ACC112 (cell line): ENCODE data around the gene RIMBP2.

Experiments used
- H2AFZ ChIP-seq: fragments of 200-600 bp; sonication (generic); one replicate; pipeline ENCODE4 v1.6.0; 2017; ENCODE audit warnings: antibody characterized with exemption, low read length; ENCODE audit not compliant: unreplicated experiment
- H3K27ac ChIP-seq: fragments of 200-600 bp; sonication (generic); 2 replicates; pipeline ENCODE4 v1.5.1; 2014; ENCODE audit warnings: low read depth, mild to moderate bottlenecking, antibody characterized with exemption, low read length, moderate library complexity
- H3K27me3 ChIP-seq: fragments of 200-600 bp; sonication (generic); 2 replicates; pipeline ENCODE4 v1.6.1; 2014; ENCODE audit warnings: mild to moderate bottlenecking, antibody characterized with exemption, low read length, moderate library complexity, mixed read lengths; ENCODE audit not compliant: insufficient read depth
- H3K36me3 ChIP-seq: fragments of 200-600 bp; sonication (generic); 2 replicates; pipeline ENCODE4 v1.6.1; 2016; ENCODE audit warnings: mild to moderate bottlenecking, antibody characterized with exemption, low read length, moderate library complexity, mixed read lengths; ENCODE audit not compliant: insufficient read depth
- H3K4me1 ChIP-seq: fragments of 200-600 bp; sonication (generic); one replicate; pipeline ENCODE4 v1.6.1; 2016; ENCODE audit warnings: low read length, mixed read lengths; ENCODE audit not compliant: insufficient read depth, unreplicated experiment, control insufficient read depth
- H3K4me3 ChIP-seq: fragments of 200-600 bp; sonication (generic); 2 replicates; pipeline ENCODE4 v1.5.1; 2014; ENCODE audit warnings: mild to moderate bottlenecking, low read depth, low read length
- H3K79me2 ChIP-seq: fragments of 200-600 bp; sonication (generic); one replicate; pipeline ENCODE4 v1.6.0; 2016; ENCODE audit warnings: low read length; ENCODE audit not compliant: control insufficient read depth, unreplicated experiment, insufficient read depth

RIMBP2 gene

DNA sequence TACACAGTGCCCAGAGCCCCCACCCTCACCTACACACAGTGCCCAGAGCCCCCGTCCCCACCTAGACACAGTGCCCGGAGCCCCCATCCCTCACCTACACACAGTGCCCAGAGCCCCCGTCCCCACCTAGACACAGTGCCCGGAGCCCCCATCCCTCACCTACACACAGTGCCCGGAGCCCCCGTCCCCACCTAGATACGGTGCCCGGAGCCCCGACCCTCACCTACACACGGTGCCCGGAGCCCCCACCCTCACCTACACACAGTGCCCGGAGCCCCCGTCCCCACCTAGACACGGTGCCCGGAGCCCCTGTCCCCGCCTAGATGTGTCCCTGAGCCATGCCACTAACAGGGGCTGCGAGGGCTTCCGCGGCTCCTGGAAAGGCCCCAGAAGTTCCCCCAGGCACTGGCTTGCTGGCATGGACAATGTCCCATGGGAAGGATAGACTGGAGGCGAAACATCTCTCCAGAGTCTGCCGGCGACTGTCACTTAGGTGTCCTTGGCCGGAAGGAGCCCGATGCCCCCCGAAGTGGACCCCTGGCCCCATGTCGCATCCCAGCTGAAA lies 232.4 kb downstream of the RIMBP2 start:
- no peaks in the 10 kb centered on the region for H3K36me3 ChIP-seq
- H3K79me2 ChIP-seq, result no peaks in the 10 kb centered on the region
- no peaks in the 10 kb centered on the region for H3K27me3 ChIP-seq
- no peak overlapping the region for H3K27ac ChIP-seq
- H2AFZ ChIP-seq, result no peak overlapping the region
- no peak overlapping the region for H3K4me3 ChIP-seq
- H3K4me1 ChIP-seq, result no peaks in the 10 kb centered on the region

DNA sequence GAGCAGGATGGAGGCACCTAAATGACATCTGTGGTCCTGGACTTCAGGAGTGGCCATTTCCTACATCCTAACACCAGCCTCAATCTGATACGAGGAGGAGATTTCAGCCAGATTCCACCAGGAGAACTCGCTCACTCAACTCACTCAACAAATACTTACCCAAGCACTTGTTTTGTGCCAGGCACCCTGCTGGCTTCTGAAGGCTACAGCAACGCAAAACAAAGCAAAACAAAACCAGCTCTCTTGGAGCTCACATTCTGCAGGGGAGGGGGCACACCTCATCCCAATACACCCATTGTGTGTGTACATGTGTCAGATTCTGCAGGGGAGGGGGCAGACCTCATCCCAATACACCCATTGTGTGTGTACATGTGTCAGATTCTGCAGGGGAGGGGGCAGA lies 233.7 kb downstream of the RIMBP2 start:
- Histone ChIP-seq H3K27ac (no peak overlapping the region), H3K36me3 (no peaks in the 10 kb centered on the region), H3K4me1 (no peaks in the 10 kb centered on the region)

DNA sequence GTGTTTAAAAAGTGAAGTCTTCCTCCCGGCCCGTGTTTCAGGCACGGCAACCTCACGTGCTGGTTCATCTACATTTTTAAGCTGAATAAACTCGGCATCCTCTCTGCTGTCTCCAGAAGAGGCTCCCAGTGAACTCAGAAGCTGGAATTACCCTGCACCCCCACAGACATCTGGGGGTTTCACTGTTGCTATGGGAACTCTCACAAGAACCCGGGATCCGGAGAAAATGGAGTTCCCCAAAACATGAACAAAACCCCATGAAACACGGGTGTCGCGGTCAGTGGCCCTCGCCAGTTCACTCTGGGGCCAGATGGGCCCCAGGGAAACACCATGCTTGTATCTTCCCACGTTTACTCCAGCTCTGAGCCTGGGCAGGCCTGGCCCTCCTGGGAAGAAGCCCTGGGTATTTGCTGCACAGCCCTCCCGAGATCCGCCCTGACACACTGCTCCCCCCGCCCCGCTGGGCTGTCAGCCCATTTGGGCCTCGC lies 234.7 kb downstream of the RIMBP2 start:
- H3K4me1 ChIP-seq, result no peaks in the 10 kb centered on the region
- no peak overlapping the region for H3K4me3 ChIP-seq
- H3K79me2 ChIP-seq, result no peaks in the 10 kb centered on the region
- no peaks in the 10 kb centered on the region for H3K27me3 ChIP-seq
- no peaks in the 10 kb centered on the region for H3K36me3 ChIP-seq
- no peak overlapping the region for H2AFZ ChIP-seq
- H3K27ac ChIP-seq, result no peak overlapping the region

More for the DNA sequence above, 233.7 kb downstream of the RIMBP2 start:
- Histone ChIP-seq H3K79me2 (no peaks in the 10 kb centered on the region), H2AFZ (no peak overlapping the region), H3K4me3 (no peak overlapping the region), H3K27me3 (no peaks in the 10 kb centered on the region)

DNA sequence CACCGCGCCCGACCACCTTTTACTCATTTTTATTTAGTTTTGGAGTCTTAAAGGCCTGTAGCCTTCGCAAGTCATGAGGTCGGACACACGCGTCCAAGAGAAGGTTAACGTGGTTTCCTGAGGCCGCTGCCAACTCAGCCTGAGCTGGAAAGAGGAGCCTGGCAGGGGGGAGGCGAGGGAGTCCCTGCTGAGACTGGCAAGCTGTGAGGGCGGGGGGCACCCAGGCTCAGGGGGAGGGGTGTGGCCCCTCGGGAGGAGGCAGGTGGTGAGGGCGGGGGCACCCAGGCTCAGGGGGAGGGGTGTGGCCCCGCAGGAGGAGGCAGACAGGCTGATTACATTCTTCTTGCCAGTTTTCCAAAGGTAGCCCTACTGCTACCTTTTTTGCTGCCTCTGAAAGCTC lies 235.2 kb downstream of the RIMBP2 start:
- Histone ChIP-seq H3K27me3 (no peaks in the 10 kb centered on the region), H3K27ac (no peak overlapping the region), H2AFZ (no peak overlapping the region), H3K4me3 (no peak overlapping the region), H3K4me1 (no peaks in the 10 kb centered on the region), H3K79me2 (no peaks in the 10 kb centered on the region), H3K36me3 (no peaks in the 10 kb centered on the region)

DNA sequence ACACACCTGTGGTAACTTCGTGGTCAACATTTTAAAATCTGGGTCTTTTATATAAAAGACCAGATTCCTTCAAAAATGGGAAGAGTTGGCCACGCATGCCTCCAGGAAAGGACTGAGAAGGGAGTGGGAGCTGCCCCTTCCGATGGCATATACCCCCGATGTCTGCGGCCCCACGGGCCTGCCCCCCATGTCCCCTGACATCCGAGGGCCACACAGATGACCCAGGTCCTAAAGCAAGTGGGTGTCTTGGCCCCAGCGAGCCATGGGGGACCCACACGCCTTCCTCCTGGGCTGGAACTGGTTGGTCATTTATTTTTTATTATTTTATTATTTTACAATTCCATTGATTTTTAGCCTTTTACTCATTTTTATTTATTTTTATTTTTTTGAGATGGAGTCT lies 235.9 kb downstream of the RIMBP2 start:
- Histone ChIP-seq H2AFZ (no peak overlapping the region), H3K27me3 (no peaks in the 10 kb centered on the region), H3K4me1 (no peaks in the 10 kb centered on the region), H3K79me2 (no peaks in the 10 kb centered on the region), H3K36me3 (no peaks in the 10 kb centered on the region), H3K27ac (no peak overlapping the region), H3K4me3 (no peak overlapping the region)

DNA sequence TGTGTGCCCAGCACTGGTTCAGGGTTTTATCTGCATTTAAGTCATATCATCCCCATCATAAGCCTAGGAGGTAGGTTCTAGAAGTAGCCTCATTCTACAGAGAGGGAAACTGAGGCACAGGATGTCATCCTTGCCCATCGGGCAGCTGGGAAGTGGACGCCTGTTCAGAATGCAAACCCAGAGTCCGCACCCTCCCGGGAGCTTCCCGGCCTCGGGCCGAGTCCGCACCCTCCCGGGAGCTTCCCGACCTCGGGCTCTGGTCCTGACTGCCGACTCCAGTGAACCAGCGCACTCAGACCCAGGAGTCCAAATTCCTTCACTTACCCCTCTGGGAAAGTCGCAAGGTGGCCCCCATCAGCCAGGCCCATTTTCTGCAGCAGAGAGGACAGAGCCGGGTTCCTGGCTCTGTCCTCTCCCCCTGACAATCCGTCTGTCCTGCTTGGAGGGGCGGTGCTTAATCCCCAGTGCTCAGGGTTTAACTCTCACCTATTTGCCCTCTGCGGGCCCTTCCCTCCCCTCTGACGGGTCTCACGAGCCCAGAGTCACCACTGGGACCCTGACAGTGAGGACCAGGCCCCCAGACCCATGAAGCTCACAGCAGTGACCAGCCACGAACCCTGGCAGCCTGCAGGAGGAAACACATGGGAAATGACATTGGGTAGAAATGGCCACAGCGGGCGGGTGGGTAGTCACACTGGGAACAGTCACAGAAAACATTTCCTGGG lies 236.5 kb downstream of the RIMBP2 start:
- no peaks in the 10 kb centered on the region for H3K4me1 ChIP-seq
- H3K36me3 ChIP-seq, result no peaks in the 10 kb centered on the region
- no peak overlapping the region for H3K27ac ChIP-seq
- H3K79me2 ChIP-seq, result no peaks in the 10 kb centered on the region
- H2AFZ ChIP-seq, result no peak overlapping the region
- H3K4me3 ChIP-seq, result no peak overlapping the region
- no peaks in the 10 kb centered on the region for H3K27me3 ChIP-seq

DNA sequence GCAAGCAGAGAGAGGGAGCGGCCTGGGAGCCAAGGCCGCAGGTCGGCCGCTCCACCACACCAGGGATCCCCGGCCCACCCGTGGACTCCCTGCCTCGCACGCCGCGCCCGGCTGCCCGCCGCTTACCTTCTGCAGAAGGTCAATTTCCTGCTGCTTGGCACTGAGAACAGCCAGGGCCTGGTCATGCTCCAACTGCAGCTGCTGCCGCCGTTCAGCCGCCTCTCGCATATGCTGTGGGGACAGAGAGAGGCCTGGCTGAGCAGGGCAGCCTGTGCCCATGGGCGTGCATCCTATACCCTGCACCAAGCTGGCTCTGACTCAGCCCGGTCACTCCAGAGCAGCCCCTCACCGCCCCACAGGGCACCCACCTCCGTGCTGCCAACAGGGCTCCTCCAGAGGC lies 237.3 kb downstream of the RIMBP2 start:
- no peaks in the 10 kb centered on the region for H3K36me3 ChIP-seq
- H3K79me2 ChIP-seq, result no peaks in the 10 kb centered on the region
- no peak overlapping the region for H3K4me3 ChIP-seq
- no peaks in the 10 kb centered on the region for H3K27me3 ChIP-seq
- H3K27ac ChIP-seq, result no peak overlapping the region
- no peaks in the 10 kb centered on the region for H3K4me1 ChIP-seq
- no peak overlapping the region for H2AFZ ChIP-seq

DNA sequence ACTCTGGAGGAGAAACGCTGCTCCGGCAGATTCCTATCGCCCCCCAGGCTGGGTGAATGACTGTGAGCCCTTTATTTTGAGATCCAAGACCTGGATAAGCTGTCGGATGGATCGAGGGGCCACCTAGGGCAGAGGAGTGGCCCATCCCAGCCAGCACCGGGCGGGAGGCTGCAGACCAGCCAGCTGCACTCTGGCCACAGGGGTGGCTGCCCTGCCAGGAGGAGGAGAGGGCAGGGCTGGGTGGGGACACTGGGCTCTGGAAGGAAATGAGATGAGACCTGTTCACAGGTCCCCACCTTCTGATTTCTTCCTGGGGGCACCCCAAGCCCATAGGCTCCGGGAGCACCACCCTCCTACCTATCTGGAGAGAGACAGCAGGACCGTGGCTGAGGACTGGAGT lies 238.4 kb downstream of the RIMBP2 start:
- Histone ChIP-seq H3K79me2 (no peaks in the 10 kb centered on the region), H3K36me3 (no peaks in the 10 kb centered on the region), H3K4me1 (no peaks in the 10 kb centered on the region), H2AFZ (no peak overlapping the region), H3K27me3 (no peaks in the 10 kb centered on the region), H3K27ac (no peak overlapping the region), H3K4me3 (no peak overlapping the region)

DNA sequence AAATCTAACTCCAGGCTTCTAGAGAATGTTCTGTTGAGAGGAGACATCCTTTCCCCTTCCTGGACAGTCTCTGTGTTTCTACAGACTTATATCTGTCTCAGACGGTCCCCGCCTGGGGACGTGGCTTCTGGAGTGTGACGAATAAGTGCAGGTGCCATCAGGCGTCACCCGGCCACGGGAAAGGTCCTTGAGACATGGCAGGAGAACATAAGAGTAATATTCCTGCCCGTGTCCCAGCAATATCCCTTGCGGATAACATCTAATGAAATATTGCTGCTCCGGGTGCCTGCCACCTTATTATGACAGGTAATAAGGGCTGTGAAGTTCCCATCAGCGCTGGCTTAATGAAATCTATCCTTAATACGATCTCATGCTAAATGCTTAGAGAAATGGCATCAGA lies 238.8 kb downstream of the RIMBP2 start:
- Histone ChIP-seq H3K27me3 (no peaks in the 10 kb centered on the region), H3K4me3 (no peak overlapping the region), H3K79me2 (no peaks in the 10 kb centered on the region), H3K36me3 (no peaks in the 10 kb centered on the region), H3K4me1 (no peaks in the 10 kb centered on the region), H3K27ac (no peak overlapping the region), H2AFZ (no peak overlapping the region)

DNA sequence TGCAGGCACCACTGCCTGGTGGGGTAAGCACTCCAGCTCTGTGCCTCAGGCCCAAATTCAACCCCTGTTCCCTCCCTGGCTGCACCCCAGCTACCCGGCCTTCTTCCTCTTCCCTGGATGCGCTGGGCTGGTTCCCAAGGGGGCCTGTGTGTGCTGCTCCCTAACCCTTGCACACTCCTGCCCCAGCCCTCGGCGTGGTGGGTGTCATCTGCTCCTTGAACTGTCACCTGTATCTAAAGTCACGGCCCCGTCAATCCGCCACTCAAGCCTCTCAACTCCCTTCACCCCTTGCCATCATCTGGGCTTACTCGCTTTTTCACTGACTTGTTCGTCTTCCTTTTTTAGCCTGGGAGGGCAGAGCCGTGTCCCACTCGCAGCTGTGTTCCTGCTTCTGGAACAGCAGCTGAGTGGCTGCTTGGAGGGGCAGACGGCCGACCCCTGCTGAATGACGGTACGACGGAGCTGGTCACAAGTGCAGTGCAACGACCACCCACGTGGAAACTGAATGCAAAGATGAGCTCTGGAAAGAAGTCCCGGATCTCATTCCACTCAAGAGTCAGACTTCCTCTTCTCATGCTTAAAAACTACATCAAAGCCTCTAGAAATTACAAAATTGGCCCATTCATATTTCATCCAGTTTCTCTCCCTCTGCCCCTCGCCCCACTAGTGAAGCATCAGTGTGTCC lies 239.5 kb downstream of the RIMBP2 start:
- Histone ChIP-seq H3K27ac (no peak overlapping the region), H3K27me3 (no peaks in the 10 kb centered on the region), H3K4me3 (no peak overlapping the region), H3K36me3 (no peaks in the 10 kb centered on the region), H3K79me2 (no peaks in the 10 kb centered on the region), H2AFZ (no peak overlapping the region), H3K4me1 (no peaks in the 10 kb centered on the region)
